Mononuclear cell (primary cell): ENCODE results near the gene RMC1. TPM values are rescaled to one million over a fixed set of nuclear protein-coding genes. Genes with fewer than 3 reads are reported as not detected.
"Not testable (repeated sequence)": the region's sequence is repeated elsewhere in the genome, so short reads cannot be mapped to it uniquely, and the experiment has no call there.

Experiments used
- H3K27me3 ChIP-seq: 2 replicates; pipeline ENCODE4 v1.6.0; 2011; ENCODE audit warnings: low read length, control low read depth; ENCODE audit not compliant: insufficient read depth
- H3K4me1 ChIP-seq: 2 replicates; pipeline ENCODE4 v1.5.1; 2011; ENCODE audit warnings: mild to moderate bottlenecking, low read length, control low read depth; ENCODE audit not compliant: insufficient read depth
- H3K4me3 ChIP-seq: 2 replicates; pipeline ENCODE4 v1.5.1; 2011; ENCODE audit warnings: mild to moderate bottlenecking, low read length, moderate library complexity
- H3K9me3 ChIP-seq: 2 replicates; pipeline ENCODE4 v1.5.1; 2011; ENCODE audit warnings: low read depth, mild to moderate bottlenecking, control low read depth, low read length
- total RNA-seq: library from RNA; depleted of rRNA; stranded (reverse); fragments of >200 nt; gene quantifications from one replicate; pipeline ENCODE4 v1.2.3, GENCODE V29; 2012

RMC1 gene
- total RNA-seq, 1 donor: 45.8 TPM

GRCh38 chr18:23553887-23554286, 50.6 kb downstream of the RMC1 start:
- Histone ChIP-seq H3K4me3 (no peak overlapping the region), H3K9me3 (no peaks in the 10 kb centered on the region), H3K27me3 (no peaks in the 10 kb centered on the region), H3K4me1 (no peaks in the 10 kb centered on the region)

GRCh38 chr18:23556145-23556780, 53.0 kb downstream of the RMC1 start:
- no peaks in the 10 kb centered on the region for H3K27me3 ChIP-seq
- no peaks in the 10 kb centered on the region for H3K9me3 ChIP-seq
- no peak overlapping the region for H3K4me3 ChIP-seq
- no peaks in the 10 kb centered on the region for H3K4me1 ChIP-seq

GRCh38 chr18:23557511-23557910, 54.2 kb downstream of the RMC1 start:
- H3K9me3 ChIP-seq, H3K4me1 ChIP-seq, H3K27me3 ChIP-seq: not testable (repeated sequence)

GRCh38 chr18:23560186-23560585, 56.9 kb downstream of the RMC1 start:
- H3K4me1 ChIP-seq: peaks cover 11% of the 10 kb centered on the region
- no peak overlapping the region for H3K4me3 ChIP-seq
- no peaks in the 10 kb centered on the region for H3K27me3 ChIP-seq
- H3K9me3 ChIP-seq: no peaks in the 10 kb centered on the region

More at GRCh38 chr18:23557511-23557910, 54.2 kb downstream of the RMC1 start:
- not testable (repeated sequence) for H3K4me3 ChIP-seq

- no peaks in the 10 kb centered on the region for H3K27me3 ChIP-seq
- H3K4me3 ChIP-seq: no peak overlapping the region
- no peaks in the 10 kb centered on the region for H3K9me3 ChIP-seq
- peaks cover 11% of the 10 kb centered on the region for H3K4me1 ChIP-seq
Measured at GRCh38 chr18:23563377-23564043, 60.2 kb downstream of the RMC1 start.

GRCh38 chr18:23565916-23566547, 62.7 kb downstream of the RMC1 start:
- Histone ChIP-seq H3K4me3 (no peak overlapping the region), H3K27me3 (no peaks in the 10 kb centered on the region), H3K4me1 (peaks cover 11% of the 10 kb centered on the region), H3K9me3 (no peaks in the 10 kb centered on the region)

GRCh38 chr18:23567671-23568070, 64.4 kb downstream of the RMC1 start:
- Histone ChIP-seq H3K4me3 (no peak overlapping the region), H3K4me1 (peaks cover 15% of the 10 kb centered on the region), H3K9me3 (no peaks in the 10 kb centered on the region)

GRCh38 chr18:23568281-23569138, 65.2 kb downstream of the RMC1 start:
- no peak overlapping the region for H3K4me3 ChIP-seq
- H3K9me3 ChIP-seq: no peaks in the 10 kb centered on the region
- peaks cover 19% of the 10 kb centered on the region for H3K4me1 ChIP-seq
- H3K27me3 ChIP-seq: no peaks in the 10 kb centered on the region

More at GRCh38 chr18:23567671-23568070, 64.4 kb downstream of the RMC1 start:
- H3K27me3 ChIP-seq: no peaks in the 10 kb centered on the region

GRCh38 chr18:23569299-23570063, 66.2 kb downstream of the RMC1 start:
- H3K4me3 ChIP-seq: no peak overlapping the region
- no peaks in the 10 kb centered on the region for H3K9me3 ChIP-seq
- H3K4me1 ChIP-seq: peaks cover 20% of the 10 kb centered on the region
- no peaks in the 10 kb centered on the region for H3K27me3 ChIP-seq

GRCh38 chr18:23570912-23571504, 67.7 kb downstream of the RMC1 start:
- Histone ChIP-seq H3K27me3 (no peaks in the 10 kb centered on the region), H3K9me3 (no peaks in the 10 kb centered on the region), H3K4me1 (peaks cover 32% of the 10 kb centered on the region), H3K4me3 (no peak overlapping the region)

GRCh38 chr18:23572012-23572411, 68.7 kb downstream of the RMC1 start:
- Histone ChIP-seq H3K27me3 (no peaks in the 10 kb centered on the region), H3K4me3 (no peak overlapping the region), H3K9me3 (no peaks in the 10 kb centered on the region), H3K4me1 (peaks cover 32% of the 10 kb centered on the region)

- Histone ChIP-seq H3K27me3 (no peaks in the 10 kb centered on the region), H3K4me3 (no peak overlapping the region), H3K4me1 (peaks cover 32% of the 10 kb centered on the region), H3K9me3 (no peaks in the 10 kb centered on the region)
Measured at GRCh38 chr18:23572570-23572969, 69.3 kb downstream of the RMC1 start.

- no peaks in the 10 kb centered on the region for H3K27me3 ChIP-seq
- no peaks in the 10 kb centered on the region for H3K9me3 ChIP-seq
- H3K4me3 ChIP-seq: no peak overlapping the region
- H3K4me1 ChIP-seq: peaks cover 32% of the 10 kb centered on the region
Measured at GRCh38 chr18:23573020-23573419, 69.7 kb downstream of the RMC1 start.
